HepG2 (cell line): ENCODE results near the gene HOXA7. TPM values are rescaled to one million over a fixed set of nuclear protein-coding genes. Genes with fewer than 3 reads are reported as not detected.

ENCODE experiments used
- ARID2 ChIP-seq: sonication (generic); formaldehyde crosslinking; IDR thresholded peaks from 2 replicates; pipeline ENCODE4 v1.8.1; 2022; ENCODE audit warnings: mild to moderate bottlenecking, missing genetic modification reagents, borderline replicate concordance
- ARNT ChIP-seq: fragments of 450-650 bp; IDR thresholded peaks from 2 replicates; pipeline ENCODE4 v1.6.1; 2017
- ATF2 ChIP-seq: sonication (generic); formaldehyde crosslinking; IDR thresholded peaks from 2 replicates; pipeline ENCODE4 v1.4.0; 2020; ENCODE audit warnings: missing genetic modification reagents
- CHD2 ChIP-seq: IDR thresholded peaks from 2 replicates; pipeline ENCODE4 v1.6.1; 2011; ENCODE audit warnings: low read depth, low read length, improper control_type of control experiment
- MED8 ChIP-seq: sonication (generic); formaldehyde crosslinking; IDR thresholded peaks from 2 replicates; pipeline ENCODE4 v1.8.1; 2023; ENCODE audit warnings: mild to moderate bottlenecking, missing genetic modification reagents; ENCODE audit not compliant: insufficient replicate concordance
- MEF2D ChIP-seq: sonication (generic); formaldehyde crosslinking; IDR thresholded peaks from 2 replicates; pipeline ENCODE4 v1.5.1; 2020; ENCODE audit warnings: mild to moderate bottlenecking, missing genetic modification reagents
- NFIB ChIP-seq: sonication (generic); formaldehyde crosslinking; IDR thresholded peaks from 2 replicates; pipeline ENCODE4 v1.9.0; 2021; ENCODE audit warnings: missing genetic modification reagents, mild to moderate bottlenecking, borderline replicate concordance
- SNAPC4 ChIP-seq: sonication (generic); formaldehyde crosslinking; IDR thresholded peaks from 2 replicates; pipeline ENCODE4 v1.4.0; 2020; ENCODE audit warnings: mild to moderate bottlenecking, missing genetic modification reagents
- TRIM24 ChIP-seq: sonication (generic); formaldehyde crosslinking; IDR thresholded peaks from 2 replicates; pipeline ENCODE4 v1.8.0; 2022; ENCODE audit warnings: mild to moderate bottlenecking, missing genetic modification reagents
- YY1 ChIP-seq: IDR thresholded peaks from 2 replicates; pipeline ENCODE4 v1.6.1; 2011; ENCODE audit warnings: low read length, low read depth, moderate library complexity, mild to moderate bottlenecking; ENCODE audit not compliant: insufficient read depth, insufficient replicate concordance
- ZFP41 ChIP-seq: sonication (generic); formaldehyde crosslinking; IDR thresholded peaks from 2 replicates; pipeline ENCODE4 v1.4.0; 2020; ENCODE audit warnings: mild to moderate bottlenecking, missing genetic modification reagents, borderline replicate concordance
- ZHX2 ChIP-seq, 2 experiments: sonication (generic) in 1 of 2; formaldehyde crosslinking in 1 of 2; IDR thresholded peaks; 2 replicates each; pipeline versions ENCODE4 v1.6.1 to v1.9.0; 2014 to 2022; ENCODE audit warnings: antibody characterized with exemption in 1 of 2, borderline replicate concordance in 1 of 2, inconsistent platforms in 1 of 2, low read depth in 1 of 2, missing genetic modification reagents in 1 of 2
- ZNF256 ChIP-seq: sonication (generic); formaldehyde crosslinking; conservative IDR thresholded peaks from 2 replicates; pipeline ENCODE4 v1.4.0; 2020; ENCODE audit warnings: missing genetic modification reagents
- ZNF563 ChIP-seq: sonication (generic); formaldehyde crosslinking; IDR thresholded peaks from 2 replicates; pipeline ENCODE4 v1.8.0; 2022; ENCODE audit warnings: mild to moderate bottlenecking, moderate library complexity, missing genetic modification reagents
- ZNF674 ChIP-seq: sonication (generic); formaldehyde crosslinking; IDR thresholded peaks from 2 replicates; pipeline ENCODE4 v1.5.0; 2020; ENCODE audit warnings: low read depth, mild to moderate bottlenecking, missing genetic modification reagents
- ZNF816 ChIP-seq: sonication (generic); formaldehyde crosslinking; IDR thresholded peaks from 2 replicates; pipeline ENCODE4 v1.8.0; 2022; ENCODE audit warnings: missing genetic modification reagents, mild to moderate bottlenecking, borderline replicate concordance
- polyA plus RNA-seq, 8 experiments: library from polyadenylated mRNA; depleted of rRNA in 3 of 8; stranded (reverse) in 7 of 8; unstranded in 1 of 8; fragments of >200 nt; fragmentation: Illumina TruSeq in 4 of 8; extraction: Trizol in 4 of 8; gene quantifications; 2 replicates each; pipeline versions ENCODE4 v1.2.1 to v1.2.3, GENCODE V29; 2011 to 2016; ENCODE audit warnings: low read depth in 4 of 8, missing spikeins in 1 of 8, mixed read lengths in 1 of 8; ENCODE audit not compliant: insufficient read depth in 1 of 8
- total RNA-seq, 5 experiments: library from RNA; depleted of rRNA; stranded (reverse); fragments of >200 nt; fragmentation: Illumina TruSeq; extraction: Trizol; gene quantifications; 2 replicates each; pipeline ENCODE4 v1.2.3, GENCODE V29; 2016; ENCODE audit warnings: low read depth in 1 of 5

HOXA7 gene
- total and polyA plus RNA-seq, 2 of the 13 experiments (the other 11 are each of a cell fraction or from before 2014, with no cell fraction given), result 0.05 TPM; not detected in 1

- no peak for TF ChIP-seq ZNF816 (CRISPR knock-in tag)
- TF ChIP-seq YY1, result peak; percentile 42
- no peak for TF ChIP-seq NFIB (CRISPR knock-in tag)
- no peak for TF ChIP-seq ZNF674
- TF ChIP-seq MED8 (CRISPR knock-in tag), result no peak
- TF ChIP-seq ATF2, result no peak
- no peak for TF ChIP-seq ZNF256 (CRISPR knock-in tag)
- TF ChIP-seq ZNF563 (CRISPR knock-in tag), result no peak
- TF ChIP-seq ARNT, result no peak
- TF ChIP-seq ZFP41 (CRISPR knock-in tag), result no peak
- no peak for TF ChIP-seq ZHX2 (IDR thresholded peaks at IDR 0.05; ENCODE audit: low read depth)
- TF ChIP-seq ZHX2 (CRISPR knock-in tag; IDR thresholded peaks at IDR 0.05; ENCODE audit: borderline replicate concordance), result no peak
- TF ChIP-seq SNAPC4, result no peak
- no peak for TF ChIP-seq CHD2
- TF ChIP-seq TRIM24 (CRISPR knock-in tag), result no peak
- no peak for TF ChIP-seq MEF2D (CRISPR knock-in tag)
- no peak for TF ChIP-seq ARID2 (CRISPR knock-in tag)
These were observed 13.2 kb downstream of the HOXA7 start, which contains the start of gene HOXA5 (continued) for GRCh38 chr7:27143023-27143949.
